Right lobe of liver (tissue), 6 donors: ENCODE results near the gene SULF2. TPM values are rescaled to one million over a fixed set of nuclear protein-coding genes. Genes with fewer than 3 reads are reported as not detected.

Experiments
- ATAC-seq, 4 donors: fragments of 200-7000 bp; cut with Tn5 transposase; one replicate each; pipeline ENCODE4 v1.9.1; 2020; ENCODE audit warnings: mild to moderate bottlenecking in 4 of 4, moderate library complexity in 4 of 4
- DNase-seq, 3 donors: peaks; one replicate each; pipeline ENCODE4 v3.0.0-alpha.2; 2020
- H3K27ac ChIP-seq, 3 donors: fragments of 200-600 bp; one replicate each; pipeline ENCODE4 v1.8.0; 2022
- H3K27me3 ChIP-seq, 2 donors: fragments of 200-600 bp; one replicate each; pipeline ENCODE4 v1.8.0; 2022
- H3K36me3 ChIP-seq, 4 donors: fragments of 200-600 bp; sonication (generic) in 1 of 4; one replicate each; pipeline versions ENCODE4 v1.5.1 to v1.8.0; 2017 to 2022; ENCODE audit warnings: control low read depth in 1 of 4
- H3K4me1 ChIP-seq, 4 donors: fragments of 200-600 bp; sonication (generic) in 1 of 4; one replicate each; pipeline versions ENCODE4 v1.5.1 to v1.8.0; 2017 to 2022; ENCODE audit warnings: control low read depth in 1 of 4
- H3K4me3 ChIP-seq, 3 donors: fragments of 200-600 bp; one replicate each; pipeline ENCODE4 v1.8.0; 2022
- H3K9me3 ChIP-seq, 4 donors: fragments of 200-600 bp; sonication (generic) in 1 of 4; one replicate each; pipeline versions ENCODE4 v1.5.1 to v1.8.0; 2017 to 2022; ENCODE audit warnings: control low read depth in 1 of 4
- CTCF ChIP-seq, 4 donors: fragments of 200-600 bp in 3 of 4; fragments of 450-650 bp in 1 of 4; IDR thresholded peaks; one replicate each; pipeline versions ENCODE4 v1.5.1 to v1.8.0; 2016 to 2022; ENCODE audit warnings: antibody characterized with exemption in 4 of 4, mild to moderate bottlenecking in 2 of 4
- POLR2A ChIP-seq: fragments of 450-650 bp; IDR thresholded peaks from one replicate; pipeline ENCODE4 v1.6.1; 2017; ENCODE audit warnings: antibody characterized with exemption, mild to moderate bottlenecking
- WGBS: methylation state at CpG from one replicate; pipeline ENCODE4 v1.1.6; 2018; ENCODE audit warnings: low coverage, low lambda C conversion rate; ENCODE audit not compliant: insufficient coverage; ENCODE audit errors: missing lambda C conversion rate; 5-methylcytosine and 5-hydroxymethylcytosine counted together
- intact Hi-C, 2 donors: fragments of 100-400 bp; cut with DNase I; formaldehyde crosslinking; loops; one replicate each; pipeline versions ENCODE4 v1.11.2 to v1.14.1; 2022
- total RNA-seq, 6 experiments: library from RNA; depleted of rRNA in 2 of 6; stranded (reverse); fragments of >200 nt in 2 of 6; fragmentation: NEBNext Ultra II Directional in 3 of 6; extraction: Animal tissue kit (Norgen Biotek cat#: 25700) in 3 of 6; gene quantifications; one replicate each; pipeline versions ENCODE4 v1.1.0 to v1.2.4, GENCODE V29; 2016 to 2023
- donor health status: DM: no; HTN: yes; CAD: no.
- donor health status: DM: no; HTN: no; CAD: no.
- donor health status: DM: no; HTN: no; CAD: no.
- donor health status: DM: no; HTN: yes; CAD: no.
- donor health status: DM: no; HTN: yes; CAD: no.

The SULF2 gene
- total RNA-seq, 6 experiments from 2014 or later: 6.1 to 92.0 (median 48.3) TPM

- TF ChIP-seq POLR2A (no peak), CTCF (IDR thresholded peaks at IDR 0.05) (no peak)
- ATAC-seq: no peak
- Histone ChIP-seq H3K36me3 (peaks cover 0 to 2% (median 0%) of the 10 kb centered on the region in 4 donors), H3K4me3 (no peak overlapping the region), H3K4me1 (no peaks in the 10 kb centered on the region), H3K27ac (no peak overlapping the region), H3K27me3 (no peaks in the 10 kb centered on the region), H3K9me3 (peaks cover 0 to 5% (median 2%) of the 10 kb centered on the region in 4 donors)
- WGBS: no CpG with 5 or more reads among the region's 14 CpGs
- no peak for DNase-seq
- intact Hi-C loops: no loop called here
These were observed 98.7 kb downstream of the SULF2 start for GRCh38 chr20:47686545-47686944.

- Histone ChIP-seq H3K4me3 (no peak overlapping the region), H3K36me3 (peaks cover 0 to 2% (median 0%) of the 10 kb centered on the region in 4 donors), H3K4me1 (no peaks in the 10 kb centered on the region), H3K9me3 (no peaks in the 10 kb centered on the region), H3K27ac (no peak overlapping the region), H3K27me3 (no peaks in the 10 kb centered on the region)
- no peak for DNase-seq
- intact Hi-C loops: no loop called here
- WGBS: 73% methylated on average over 14 of the region's 26 CpGs
- TF ChIP-seq POLR2A: no peak
- no peak for TF ChIP-seq CTCF (IDR thresholded peaks at IDR 0.05)
- ATAC-seq: no peak
These were observed 100.8 kb downstream of the SULF2 start for GRCh38 chr20:47684306-47685080.

DNA sequence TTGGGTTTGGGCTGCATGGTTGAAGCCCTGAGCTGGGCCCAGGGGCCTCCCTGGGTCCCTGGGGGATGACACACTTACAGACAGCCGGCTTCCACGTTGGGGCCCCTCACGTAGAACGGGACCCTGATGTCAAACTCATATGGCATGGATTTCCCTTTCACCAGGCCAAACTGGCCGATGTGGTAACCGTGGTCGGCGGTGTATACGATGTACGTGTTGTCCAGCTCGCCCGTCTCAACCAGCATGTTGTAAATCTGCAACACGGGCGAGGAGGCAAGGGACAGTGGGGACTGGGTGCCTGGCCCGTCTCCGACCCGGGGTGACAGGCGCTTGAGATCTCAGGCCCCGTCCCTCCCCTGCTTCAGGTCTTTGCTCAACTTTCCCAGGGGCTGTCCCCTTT, 102.4 kb downstream of the SULF2 start:
- WGBS: no CpG with 5 or more reads among the region's 19 CpGs
- no peak for DNase-seq
- TF ChIP-seq CTCF (IDR thresholded peaks at IDR 0.05) (no peak), POLR2A (no peak)

GRCh38 chr20:47682028-47682783, 103.1 kb downstream of the SULF2 start:
- H3K4me3 ChIP-seq: no peak overlapping the region
- WGBS: 53% methylated on average over 5 of the region's 22 CpGs
- H3K9me3 ChIP-seq: no peaks in the 10 kb centered on the region
- no peaks in the 10 kb centered on the region for H3K36me3 ChIP-seq
- H3K27ac ChIP-seq: no peak overlapping the region
- no peaks in the 10 kb centered on the region for H3K4me1 ChIP-seq
- peak; percentile 56 to 69 (median 66) for ATAC-seq
- H3K27me3 ChIP-seq: no peaks in the 10 kb centered on the region
- peak in 2 of 3 donors; percentile 36 to 62 for DNase-seq
- no peak for TF ChIP-seq POLR2A
- TF ChIP-seq CTCF (IDR thresholded peaks at IDR 0.05): no peak
- intact Hi-C loops: no loop called here

More for the DNA sequence above, 102.4 kb downstream of the SULF2 start:
- Histone ChIP-seq H3K9me3 (no peaks in the 10 kb centered on the region), H3K4me3 (no peak overlapping the region), H3K27ac (no peak overlapping the region), H3K4me1 (no peaks in the 10 kb centered on the region), H3K36me3 (peaks cover 0 to 1% (median 0%) of the 10 kb centered on the region in 4 donors), H3K27me3 (no peaks in the 10 kb centered on the region)
- ATAC-seq: no peak
- intact Hi-C loops: no loop called here
